Fibroblast of skin of left biceps (primary cell): ENCODE data around the gene COL28A1.
"Not testable (repeated sequence)": the region's sequence is repeated elsewhere in the genome, so short reads cannot be mapped to it uniquely, and the experiment has no call there.

Source experiments
- DNase-seq, 2 experiments: peaks; one replicate each; pipeline ENCODE4 v3.0.0-alpha.2; 2013; ENCODE audit warnings: low read depth in 2 of 2

Gene COL28A1

GRCh38 chr7:7561591-7561990 lies 25.9 kb upstream of the COL28A1 start:
- not testable (repeated sequence) for DNase-seq

DNA sequence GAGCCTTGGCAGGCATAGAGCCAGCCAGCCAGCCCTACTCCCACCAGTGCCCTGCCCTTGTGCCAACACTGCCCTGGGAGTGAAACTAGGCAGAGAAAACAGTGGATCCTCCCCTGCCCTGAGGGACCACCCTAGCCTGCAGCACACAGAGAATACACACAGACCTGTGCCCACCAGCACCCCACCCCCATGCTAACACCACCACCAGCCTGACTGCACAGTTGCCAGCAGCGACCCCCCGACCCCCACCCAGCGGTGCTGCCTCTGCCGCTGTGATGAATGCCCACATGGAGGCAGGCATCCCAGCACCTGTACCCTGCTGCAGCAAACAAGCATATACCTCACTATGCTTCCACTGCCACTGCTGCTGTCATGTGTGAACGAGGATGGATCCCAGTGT lies 21.6 kb upstream of the COL28A1 start:
- DNase-seq = no peak

- no peak for DNase-seq
Measured at GRCh38 chr7:7556852-7557251, 21.2 kb upstream of the COL28A1 start.

DNA sequence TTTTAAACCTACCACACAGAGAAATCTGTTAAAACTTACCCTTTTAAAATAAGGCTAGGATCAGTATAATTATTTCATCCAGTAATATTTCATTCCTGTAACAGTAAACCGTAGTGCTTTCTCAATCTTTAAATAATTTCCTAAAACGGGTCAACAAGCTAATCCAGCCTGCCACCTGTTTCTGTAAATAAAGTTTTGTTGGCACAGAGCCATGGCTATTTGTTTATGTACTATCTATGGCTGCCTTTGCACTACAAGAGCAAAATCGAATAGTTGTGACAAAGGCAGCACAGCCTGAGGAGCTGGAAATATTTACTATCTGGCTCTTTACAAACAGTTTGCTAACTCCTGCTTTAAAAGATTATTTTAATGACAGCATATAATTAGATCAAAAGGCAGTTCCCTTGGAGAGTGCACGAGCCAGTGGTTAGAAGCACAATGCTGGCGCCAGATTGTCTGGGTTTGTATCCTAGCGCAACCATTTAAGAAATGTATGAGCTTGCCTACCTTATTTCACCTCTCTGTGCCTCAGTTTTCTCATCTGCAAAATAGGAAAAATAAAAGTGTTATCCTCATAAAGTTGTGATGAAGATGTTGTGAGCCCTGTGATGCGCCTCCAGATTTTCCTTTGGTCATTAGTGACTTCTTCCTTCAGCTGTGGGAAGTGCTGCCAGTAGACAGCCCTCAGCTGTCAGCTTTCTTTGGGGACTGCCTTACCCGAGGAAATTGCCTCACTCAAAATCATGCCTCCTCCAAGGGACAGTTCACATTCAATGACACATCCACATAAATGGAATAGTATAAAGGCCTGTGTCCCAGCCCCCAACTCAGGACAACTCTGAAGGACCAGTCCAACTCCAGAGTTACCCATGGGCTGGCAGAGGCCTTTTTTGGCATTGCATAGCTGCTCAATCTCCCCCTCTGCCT lies 19.2 kb upstream of the COL28A1 start:
- DNase-seq = no peak

DNA sequence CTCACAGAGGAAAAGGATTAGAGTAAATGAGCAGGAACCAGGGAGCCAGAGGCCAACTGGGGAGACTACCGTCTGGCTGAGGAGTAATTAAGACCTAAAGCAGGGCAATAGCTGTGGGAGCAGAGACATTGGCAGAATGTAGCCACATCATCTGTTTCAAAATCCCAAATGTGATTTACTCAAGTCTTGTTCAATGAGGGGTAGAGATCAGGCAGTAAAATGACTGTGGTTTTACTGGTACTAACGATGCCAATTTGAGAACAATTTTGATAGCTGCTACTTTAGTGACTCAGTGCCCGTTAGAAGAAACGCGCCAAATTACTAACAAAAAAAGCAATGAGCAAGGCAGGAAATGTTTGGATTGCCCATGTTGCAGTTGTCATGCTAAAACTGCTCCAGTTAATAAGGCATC lies 18.4 kb upstream of the COL28A1 start:
- peak; percentile 37 for DNase-seq

DNA sequence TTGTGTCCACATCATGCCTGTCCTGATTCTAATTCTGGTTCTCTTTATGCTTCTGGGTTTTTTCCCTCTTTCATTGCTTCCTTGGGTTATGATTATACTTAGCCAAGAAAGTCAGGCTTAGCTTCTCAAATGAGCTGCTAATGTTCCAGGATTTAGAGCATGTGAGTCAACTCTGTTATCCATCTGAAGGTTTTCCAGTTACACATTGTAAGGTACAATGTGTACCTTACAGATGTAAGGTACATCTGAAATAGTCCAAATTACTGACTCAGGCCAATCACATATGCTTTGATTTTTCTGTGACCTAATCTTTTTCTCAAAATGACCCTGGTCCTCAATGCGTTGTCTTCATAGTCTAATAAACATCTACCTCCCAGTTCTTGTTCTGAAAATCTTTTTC lies 17.7 kb upstream of the COL28A1 start:
- DNase-seq = no peak

- DNase-seq = no peak
Measured at GRCh38 chr7:7552199-7552598, 16.5 kb upstream of the COL28A1 start.

- no peak for DNase-seq
Measured at GRCh38 chr7:7550663-7551062, 15.0 kb upstream of the COL28A1 start.

- DNase-seq = no peak
Measured at GRCh38 chr7:7548407-7548806, 12.7 kb upstream of the COL28A1 start.

GRCh38 chr7:7542251-7542835 lies 6.7 kb upstream of the COL28A1 start:
- no peak for DNase-seq

DNA sequence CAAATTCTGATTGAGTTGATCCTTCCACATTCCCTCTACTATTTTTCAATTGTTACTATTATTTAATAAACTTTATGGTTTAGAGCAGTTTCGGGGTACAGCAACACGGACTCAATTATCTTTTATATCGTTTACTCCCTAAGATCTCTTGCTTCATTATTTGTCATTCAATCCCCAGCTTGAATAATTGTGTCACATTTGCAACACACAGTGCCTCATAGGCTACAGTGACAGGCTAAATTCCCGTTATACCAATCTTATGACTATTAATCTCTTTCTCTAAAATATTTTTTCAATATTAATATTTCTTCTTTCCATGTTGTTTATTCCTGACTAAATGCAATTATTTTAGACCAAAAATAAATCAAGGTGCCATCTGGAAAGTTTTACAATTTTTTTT lies 4.0 kb upstream of the COL28A1 start:
- no peak for DNase-seq

DNA sequence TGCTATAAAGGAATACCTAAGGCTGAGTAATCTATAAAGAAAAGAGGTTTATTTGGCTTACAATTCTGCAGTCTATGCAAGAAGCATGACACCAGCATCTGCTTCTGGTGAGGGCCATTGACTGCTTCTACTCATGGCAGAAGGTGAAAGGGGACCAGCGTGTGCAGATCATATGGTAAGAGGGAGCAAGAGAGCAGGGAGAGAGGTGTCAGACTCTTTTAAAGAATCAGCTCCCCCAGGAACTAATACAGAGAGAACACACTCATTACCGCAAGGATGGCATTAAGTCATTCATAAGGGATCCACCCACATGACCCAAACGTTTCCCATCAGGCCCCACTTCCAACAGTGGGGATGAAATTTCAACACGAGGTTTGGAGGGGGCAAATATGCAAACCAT lies 3.5 kb upstream of the COL28A1 start:
- no peak for DNase-seq

GRCh38 chr7:7537711-7538110 lies 2.0 kb upstream of the COL28A1 start:
- no peak for DNase-seq

- DNase-seq = no peak
Measured at GRCh38 chr7:7536396-7537019, 835 bp upstream of the COL28A1 start.

DNA sequence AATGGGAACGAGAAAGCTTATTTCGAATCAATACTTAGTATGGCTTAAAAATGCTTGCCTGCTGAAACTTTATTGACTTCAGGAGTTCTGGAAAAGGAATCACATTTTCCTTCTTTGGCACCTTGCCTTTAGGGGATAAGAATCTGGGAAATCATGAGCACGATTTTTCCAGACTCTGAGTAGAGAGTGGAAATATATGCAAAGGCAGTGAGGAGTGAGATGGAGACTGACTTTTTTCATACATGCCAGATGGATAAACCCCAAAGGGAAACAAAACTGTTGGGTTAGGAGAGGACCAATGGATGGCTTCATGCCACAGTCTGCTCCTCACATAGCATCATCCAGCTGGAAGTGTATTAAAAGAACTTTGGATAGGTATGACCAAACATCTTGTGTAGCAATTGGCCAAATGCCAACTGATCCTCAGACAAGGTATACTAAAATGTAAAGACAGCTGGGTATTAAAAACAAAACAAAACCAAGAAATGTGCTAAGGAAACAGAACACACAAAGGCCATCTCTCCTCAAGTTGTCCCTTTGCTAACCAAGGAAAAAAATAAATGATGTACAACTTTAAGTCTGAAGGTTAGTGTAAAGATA lies 1.7 kb downstream of the COL28A1 start:
- DNase-seq = no peak

DNA sequence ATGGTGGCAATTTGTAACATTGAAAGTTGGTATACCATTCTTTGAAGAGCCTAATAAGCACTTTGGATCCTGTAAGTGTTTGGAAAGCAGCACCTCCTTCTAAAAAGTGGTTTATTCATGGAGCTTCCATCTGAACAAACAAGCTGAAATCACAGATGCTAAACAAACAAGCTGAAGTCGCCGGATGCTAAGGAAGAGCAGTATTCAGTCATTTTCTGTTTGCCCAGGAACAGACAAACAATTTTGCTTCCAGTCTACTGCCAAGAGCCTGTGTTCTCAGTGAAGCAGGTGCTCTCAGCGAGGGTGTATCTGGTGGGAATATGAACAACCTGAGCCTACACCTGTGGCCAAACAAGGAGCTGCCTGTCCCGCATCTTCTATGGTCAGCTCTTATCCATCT lies 6.3 kb downstream of the COL28A1 start:
- DNase-seq = no peak

- DNase-seq = no peak
Measured at GRCh38 chr7:7527047-7527446, 8.6 kb downstream of the COL28A1 start.

GRCh38 chr7:7526006-7526405 lies 9.7 kb downstream of the COL28A1 start:
- no peak for DNase-seq

- no peak for DNase-seq
Measured at GRCh38 chr7:7524121-7524520, 11.6 kb downstream of the COL28A1 start.

GRCh38 chr7:7522421-7522820 lies 13.3 kb downstream of the COL28A1 start:
- no peak for DNase-seq

DNA sequence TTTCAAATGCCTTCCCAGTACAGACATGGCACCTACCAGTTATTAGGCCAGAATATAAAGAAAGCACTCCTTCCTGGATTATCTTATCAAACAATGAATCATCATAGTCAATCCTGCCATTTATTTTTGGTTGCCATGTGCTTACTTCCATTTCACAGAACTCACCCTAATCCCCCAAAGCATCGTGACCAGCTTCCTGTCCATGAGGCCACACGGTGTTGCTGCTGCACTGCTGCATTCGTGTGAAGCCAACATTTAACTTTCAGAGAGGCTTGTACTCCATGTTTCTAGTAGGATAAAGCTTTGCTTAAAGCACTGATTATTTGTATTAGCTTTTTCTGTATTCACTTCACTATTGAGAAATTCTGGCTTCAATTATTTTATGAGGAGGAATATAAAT lies 14.4 kb downstream of the COL28A1 start:
- no peak for DNase-seq

DNA sequence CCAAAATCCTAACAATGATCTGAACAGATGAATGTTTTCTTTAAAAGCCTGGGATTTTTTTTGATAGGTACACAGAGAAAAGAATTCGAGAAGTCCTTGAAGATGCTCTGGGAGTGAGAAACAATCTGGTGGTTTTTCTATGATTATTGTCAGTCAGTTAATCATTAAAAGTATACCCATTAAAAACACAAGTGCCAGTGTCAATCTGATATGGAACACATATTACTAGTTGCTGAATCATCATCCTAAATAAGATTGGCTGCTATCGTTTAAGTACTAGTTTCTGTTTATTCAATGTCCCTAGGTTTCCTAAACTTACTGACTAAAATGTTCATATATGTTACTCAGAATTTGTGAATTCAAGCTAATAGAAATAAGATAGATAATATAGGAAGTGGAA lies 16.1 kb downstream of the COL28A1 start:
- DNase-seq = no peak

DNA sequence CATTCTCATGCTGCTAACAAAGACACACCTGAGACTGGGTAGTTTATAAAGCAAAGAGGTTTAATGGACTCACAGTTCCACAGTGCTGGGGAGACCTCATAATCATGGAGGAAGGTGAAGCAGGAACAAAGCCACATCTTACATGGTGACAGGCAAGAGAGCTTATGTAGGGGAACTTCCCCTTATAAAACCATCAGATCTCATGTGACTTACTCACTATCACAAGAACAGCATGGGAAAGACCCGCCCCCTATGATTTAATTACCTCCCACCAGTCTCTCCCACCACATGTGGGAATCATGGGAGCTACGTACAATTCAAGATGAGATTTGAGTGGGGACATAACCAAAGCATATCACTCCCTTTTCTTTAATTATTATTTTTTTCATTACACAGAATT lies 16.6 kb downstream of the COL28A1 start:
- no peak for DNase-seq
